Neural progenitor cell (in vitro differentiated cells): ENCODE data around the gene FYB1.

ENCODE experiments used
- EZH2phosphoT487 ChIP-seq: fragments of 200-600 bp; sonication (generic); IDR thresholded peaks from 2 replicates; pipeline ENCODE4 v1.6.1; 2017; ENCODE audit warnings: antibody characterized with exemption
- TF ChIP-seq, protein P1 (sequence below): fragments of 200-600 bp; sonication (generic); IDR thresholded peaks from 2 replicates; pipeline ENCODE4 v1.5.1; 2017; ENCODE audit warnings: antibody characterized with exemption, mild to moderate bottlenecking

DNA sequence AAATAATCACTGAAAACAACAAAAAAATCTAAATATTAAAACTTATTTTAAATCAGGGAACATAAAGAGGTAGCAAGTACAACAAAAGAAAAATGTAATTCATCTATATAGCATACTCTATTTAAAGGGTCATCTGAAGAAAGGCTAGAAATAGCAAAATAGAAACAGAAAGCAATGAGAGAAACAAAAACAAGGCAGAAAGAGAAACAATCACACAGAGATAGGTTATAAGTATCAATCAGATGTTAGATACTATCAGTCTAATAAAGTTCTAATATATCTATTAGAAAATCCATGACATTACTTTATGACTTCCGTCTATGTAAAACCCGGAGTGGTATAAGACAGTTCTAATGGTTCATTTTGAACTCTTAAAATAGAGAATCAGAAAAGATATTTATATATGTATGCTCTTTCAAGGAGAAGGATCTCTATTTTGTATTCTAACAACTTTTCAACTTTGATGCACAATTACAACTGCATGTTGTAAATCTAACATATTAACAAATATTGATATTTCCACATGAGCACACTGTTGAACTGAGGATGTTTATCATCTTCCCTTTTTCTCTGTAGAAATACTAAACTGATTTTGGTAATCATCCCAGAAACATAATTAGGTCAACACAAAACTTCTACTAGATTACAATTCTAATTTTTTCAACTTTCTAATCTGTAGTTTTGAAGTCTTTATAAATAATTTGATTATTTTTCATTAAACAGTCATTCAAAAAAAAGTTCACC, 161.0 kb downstream of the FYB1 start:
- TF ChIP-seq, protein P1, sequence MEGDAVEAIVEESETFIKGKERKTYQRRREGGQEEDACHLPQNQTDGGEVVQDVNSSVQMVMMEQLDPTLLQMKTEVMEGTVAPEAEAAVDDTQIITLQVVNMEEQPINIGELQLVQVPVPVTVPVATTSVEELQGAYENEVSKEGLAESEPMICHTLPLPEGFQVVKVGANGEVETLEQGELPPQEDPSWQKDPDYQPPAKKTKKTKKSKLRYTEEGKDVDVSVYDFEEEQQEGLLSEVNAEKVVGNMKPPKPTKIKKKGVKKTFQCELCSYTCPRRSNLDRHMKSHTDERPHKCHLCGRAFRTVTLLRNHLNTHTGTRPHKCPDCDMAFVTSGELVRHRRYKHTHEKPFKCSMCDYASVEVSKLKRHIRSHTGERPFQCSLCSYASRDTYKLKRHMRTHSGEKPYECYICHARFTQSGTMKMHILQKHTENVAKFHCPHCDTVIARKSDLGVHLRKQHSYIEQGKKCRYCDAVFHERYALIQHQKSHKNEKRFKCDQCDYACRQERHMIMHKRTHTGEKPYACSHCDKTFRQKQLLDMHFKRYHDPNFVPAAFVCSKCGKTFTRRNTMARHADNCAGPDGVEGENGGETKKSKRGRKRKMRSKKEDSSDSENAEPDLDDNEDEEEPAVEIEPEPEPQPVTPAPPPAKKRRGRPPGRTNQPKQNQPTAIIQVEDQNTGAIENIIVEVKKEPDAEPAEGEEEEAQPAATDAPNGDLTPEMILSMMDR: no peak
- TF ChIP-seq EZH2phosphoT487: no peak
